HEK293 (cell line): ENCODE results near the gene POLR3GL.

ENCODE experiments used
- CTCF ChIA-PET: fragments of 350-600 bp; formaldehyde crosslinking; extraction: SDS; loops from one replicate; lab custom pipeline; 2021; ENCODE audit warnings: antibody characterized with exemption; lab: Yijun Ruan, JAX
- POLR2A ChIA-PET: fragments of 300-600 bp; formaldehyde crosslinking; extraction: SDS; loops from one replicate; lab custom pipeline; 2020; ENCODE audit warnings: antibody characterized with exemption, inconsistent platforms; lab: Yijun Ruan, JAX
- H3K27ac ChIP-seq: fragments of 200-500 bp; sonication (Bioruptor generic); 2 replicates; pipeline ENCODE4 v1.5.1; 2014; ENCODE audit warnings: low read depth, low read length, control low read depth, inconsistent platforms; ENCODE audit errors: extremely low read depth
- H3K36me3 ChIP-seq, 2 experiments: fragments of 200-500 bp in 1 of 2; sonication (Bioruptor generic) in 1 of 2; 1 replicate in 1 of 2; 2 replicates in 1 of 2; pipeline ENCODE4 v1.5.1; 2014 to 2017; ENCODE audit warnings: inconsistent platforms in 2 of 2, low read length in 2 of 2; ENCODE audit not compliant: control insufficient read depth in 2 of 2, insufficient read depth in 1 of 2
- H3K4me1 ChIP-seq: fragments of 200-500 bp; sonication (Bioruptor generic); 2 replicates; pipeline ENCODE4 v1.5.1; 2014; ENCODE audit warnings: mild to moderate bottlenecking, low read length, inconsistent platforms; ENCODE audit not compliant: control insufficient read depth, insufficient read depth
- H3K4me3 ChIP-seq: 2 replicates; pipeline ENCODE4 v1.5.1; 2011; ENCODE audit warnings: low read depth, mild to moderate bottlenecking, control low read depth, low read length, moderate library complexity
- H3K9me3 ChIP-seq: fragments of 200-500 bp; sonication (Bioruptor generic); 2 replicates; pipeline ENCODE4 v1.5.1; 2014; ENCODE audit warnings: low read depth, low read length, inconsistent platforms; ENCODE audit not compliant: control insufficient read depth, insufficient read depth
- FEZF1 ChIP-seq: fragments of 450-650 bp; formaldehyde crosslinking; IDR thresholded peaks from 2 replicates; pipeline ENCODE4 v1.5.1; 2016; ENCODE audit warnings: missing biosample characterization, missing genetic modification characterization
- PATZ1 ChIP-seq: fragments of 450-650 bp; formaldehyde crosslinking; IDR thresholded peaks from 2 replicates; pipeline ENCODE4 v1.5.1; 2016; ENCODE audit warnings: missing biosample characterization, missing genetic modification characterization
- PBX3 ChIP-seq: sonication (generic); formaldehyde crosslinking; IDR thresholded peaks from 2 replicates; pipeline ENCODE4 v1.8.1; 2022; ENCODE audit warnings: mild to moderate bottlenecking, moderate library complexity, missing genetic modification reagents
- REPIN1 ChIP-seq: fragments of 450-650 bp; formaldehyde crosslinking; IDR thresholded peaks from 2 replicates; pipeline ENCODE4 v1.5.1; 2017; ENCODE audit warnings: missing biosample characterization, missing genetic modification characterization, low read depth
- SCRT2 ChIP-seq: fragments of 450-650 bp; formaldehyde crosslinking; IDR thresholded peaks from 2 replicates; pipeline ENCODE4 v1.5.1; 2016; ENCODE audit warnings: missing biosample characterization, missing genetic modification characterization
- ZNF121 ChIP-seq: fragments of 450-650 bp; formaldehyde crosslinking; IDR thresholded peaks from 2 replicates; pipeline ENCODE4 v1.5.1; 2016; ENCODE audit warnings: missing biosample characterization, missing genetic modification characterization
- ZNF138 ChIP-seq: fragments of 450-650 bp; formaldehyde crosslinking; IDR thresholded peaks from 2 replicates; pipeline ENCODE4 v1.5.1; 2016; ENCODE audit warnings: missing biosample characterization, missing genetic modification characterization, borderline replicate concordance
- ZNF169 ChIP-seq: fragments of 450-650 bp; formaldehyde crosslinking; IDR thresholded peaks from 2 replicates; pipeline ENCODE4 v1.5.1; 2016; ENCODE audit warnings: missing biosample characterization, missing genetic modification characterization
- ZNF26 ChIP-seq: fragments of 450-650 bp; formaldehyde crosslinking; IDR thresholded peaks from 2 replicates; pipeline ENCODE4 v1.5.1; 2016; ENCODE audit warnings: missing biosample characterization, missing genetic modification characterization
- ZNF280D ChIP-seq: fragments of 450-650 bp; formaldehyde crosslinking; IDR thresholded peaks from 2 replicates; pipeline ENCODE4 v1.5.1; 2016; ENCODE audit warnings: missing biosample characterization, missing genetic modification characterization
- ZNF311 ChIP-seq: fragments of 450-650 bp; formaldehyde crosslinking; IDR thresholded peaks from 2 replicates; pipeline ENCODE4 v1.5.1; 2017; ENCODE audit warnings: missing biosample characterization, missing genetic modification characterization, borderline replicate concordance
- ZNF354C ChIP-seq: fragments of 450-650 bp; formaldehyde crosslinking; IDR thresholded peaks from 2 replicates; pipeline ENCODE4 v1.5.1; 2016; ENCODE audit warnings: missing biosample characterization, missing genetic modification characterization, low read depth, borderline replicate concordance
- ZNF366 ChIP-seq: fragments of 450-650 bp; formaldehyde crosslinking; conservative IDR thresholded peaks from 2 replicates; pipeline ENCODE4 v1.5.1; 2016; ENCODE audit warnings: missing biosample characterization, missing genetic modification characterization
- ZNF37A ChIP-seq: fragments of 450-650 bp; IDR thresholded peaks from 2 replicates; pipeline ENCODE4 v1.5.1; 2018; ENCODE audit warnings: missing biosample characterization, missing genetic modification characterization
- ZNF398 ChIP-seq: fragments of 450-650 bp; formaldehyde crosslinking; IDR thresholded peaks from 2 replicates; pipeline ENCODE4 v1.5.1; 2017; ENCODE audit warnings: missing biosample characterization, missing genetic modification characterization
- ZNF510 ChIP-seq: fragments of 450-650 bp; formaldehyde crosslinking; IDR thresholded peaks from 2 replicates; pipeline ENCODE4 v1.5.1; 2018; ENCODE audit warnings: mild to moderate bottlenecking, missing genetic modification characterization, missing biosample characterization; ENCODE audit not compliant: insufficient replicate concordance
- ZNF548 ChIP-seq: fragments of 450-650 bp; formaldehyde crosslinking; IDR thresholded peaks from 2 replicates; pipeline ENCODE4 v1.5.1; 2016; ENCODE audit warnings: missing biosample characterization, missing genetic modification characterization
- ZNF560 ChIP-seq: fragments of 450-650 bp; formaldehyde crosslinking; IDR thresholded peaks from 2 replicates; pipeline ENCODE4 v1.5.1; 2017; ENCODE audit warnings: missing biosample characterization, missing genetic modification characterization, borderline replicate concordance
- ZNF580 ChIP-seq: fragments of 450-650 bp; formaldehyde crosslinking; IDR thresholded peaks from 2 replicates; pipeline ENCODE4 v1.5.1; 2016; ENCODE audit warnings: missing biosample characterization, missing genetic modification characterization
- ZNF654 ChIP-seq: fragments of 450-650 bp; formaldehyde crosslinking; IDR thresholded peaks from 2 replicates; pipeline ENCODE4 v1.5.1; 2016; ENCODE audit warnings: low read depth, missing biosample characterization, missing genetic modification characterization
- ZNF76 ChIP-seq: fragments of 450-650 bp; formaldehyde crosslinking; IDR thresholded peaks from 2 replicates; pipeline ENCODE4; 2016; ENCODE audit warnings: low read depth, missing biosample characterization, missing genetic modification characterization, borderline replicate concordance
- ZNF837 ChIP-seq: fragments of 450-650 bp; formaldehyde crosslinking; IDR thresholded peaks from 2 replicates; pipeline ENCODE4 v1.5.1; 2016; ENCODE audit warnings: missing biosample characterization, missing genetic modification characterization

POLR3GL gene

GRCh38 chr1:146020058-146021049 is 55.9 kb downstream of the POLR3GL start:
- CTCF ChIA-PET, result interaction anchor here (1.1 to 3.3 kb wide), 6 partner anchors 13 to 175 kb away, joined by 3 to 16 read pairs (median 4); partner anchors contain the start of gene NUDT17
- H3K4me1 ChIP-seq, result no peaks in the 10 kb centered on the region
- no peaks in the 10 kb centered on the region for H3K9me3 ChIP-seq
- no peak overlapping the region for H3K4me3 ChIP-seq
- TF ChIP-seq ZNF837 (tag by site-specific recombination) (no peak), ZNF548 (no peak), ZNF169 (tag by site-specific recombination) (no peak), FEZF1 (tag by site-specific recombination) (no peak), ZNF354C (no peak), ZNF560 (tag by site-specific recombination) (no peak), ZNF37A (tag by site-specific recombination) (no peak), ZNF311 (tag by site-specific recombination) (no peak), ZNF76 (tag by site-specific recombination) (no peak), ZNF580 (tag by site-specific recombination) (no peak), ZNF510 (tag by site-specific recombination) (no peak), SCRT2 (no peak), ZNF280D (tag by site-specific recombination) (no peak), ZNF654 (no peak), ZNF26 (tag by site-specific recombination) (no peak), PBX3 (CRISPR knock-in tag) (no peak), ZNF138 (tag by site-specific recombination) (no peak), REPIN1 (no peak)
- TF ChIP-seq, all 188 proteins: peak for 0
- POLR2A ChIA-PET, result no interaction called here
- Histone ChIP-seq H3K27ac (no peak overlapping the region), H3K36me3 (no peaks in the 10 kb centered on the region)

- POLR2A ChIA-PET, result interaction anchor here (1.3 kb wide), 1 partner anchor 31 kb away, joined by 6 read pairs; no protein-coding TSS in a partner anchor
- H3K27ac ChIP-seq, result no peak overlapping the region
- no peaks in the 10 kb centered on the region for H3K4me1 ChIP-seq
- H3K36me3 ChIP-seq, result no peaks in the 10 kb centered on the region
- CTCF ChIA-PET, result interaction anchor here (1.3 to 3.3 kb wide), 6 partner anchors 10 to 176 kb away, joined by 3 to 16 read pairs (median 6); partner anchors contain the start of gene NUDT17
- no peak overlapping the region for H3K4me3 ChIP-seq
- no peaks in the 10 kb centered on the region for H3K9me3 ChIP-seq
- TF ChIP-seq PATZ1 (peak; percentile 37; the same call in 1 of the 2 replicates), ZNF398 (tag by site-specific recombination) (peak; percentile 22; the same call in 1 of the 2 replicates), ZNF121 (tag by site-specific recombination) (no peak), ZNF76 (tag by site-specific recombination) (peak; percentile 71), ZNF366 (tag by site-specific recombination) (peak; percentile 60)
Measured at GRCh38 chr1:146021050-146021445, 56.6 kb downstream of the POLR3GL start.
